HG02798 (cell line): ENCODE measurements around the gene IL20RA.
A peak's percentile ranks its signal among the peaks of the same experiment; 100 is the strongest.
"Not testable (repeated sequence)": the region's sequence is repeated elsewhere in the genome, so short reads cannot be mapped to it uniquely, and the experiment has no call there.

Experiments
- ATAC-seq: cut with Tn5 transposase; IDR thresholded peaks from one replicate; pipeline ENCODE4 v1.9.1; 2021; ENCODE audit warnings: mild to moderate bottlenecking; ENCODE audit not compliant: unreplicated experiment, poor library complexity

Gene IL20RA

DNA sequence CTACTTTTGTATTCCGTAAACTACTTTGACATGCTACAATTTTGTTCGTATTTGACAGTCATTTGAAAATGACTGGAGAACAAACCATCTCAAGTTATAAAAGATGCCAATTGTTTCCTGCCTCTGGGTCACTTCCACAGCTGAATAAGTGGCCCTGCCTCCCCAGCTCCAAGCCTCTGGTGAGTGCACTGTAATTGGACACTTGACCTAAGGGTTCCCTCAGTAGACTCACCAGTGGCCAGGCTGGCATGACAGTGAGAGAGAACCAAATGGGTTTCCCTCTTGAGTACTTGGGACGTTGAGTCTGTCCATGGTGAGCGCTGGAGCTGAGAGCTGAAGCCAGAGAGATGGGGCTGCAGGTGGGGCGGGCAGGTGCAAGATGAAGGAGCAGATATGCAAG is 65.6 kb downstream of the IL20RA start:
- no peak for ATAC-seq

DNA sequence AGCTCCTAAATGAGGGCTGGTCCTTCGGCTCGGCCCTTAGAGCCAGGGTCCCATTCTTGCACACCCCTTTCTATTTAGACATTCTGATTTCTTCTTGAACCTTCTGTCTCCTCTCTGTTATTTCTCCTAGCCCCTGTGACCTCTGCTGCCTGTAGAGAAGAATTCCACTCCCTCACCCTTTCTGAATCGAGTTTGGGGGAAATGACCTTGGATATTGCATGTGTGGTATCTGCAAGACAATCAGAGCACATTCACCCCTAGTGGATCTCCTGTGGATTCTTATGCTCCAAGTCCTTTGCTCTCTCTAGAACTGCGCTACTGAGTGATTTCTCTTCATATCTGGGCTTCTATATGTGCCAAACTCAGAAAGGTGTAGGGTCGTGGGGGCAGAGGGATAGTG is 67.7 kb downstream of the IL20RA start:
- no peak for ATAC-seq

DNA sequence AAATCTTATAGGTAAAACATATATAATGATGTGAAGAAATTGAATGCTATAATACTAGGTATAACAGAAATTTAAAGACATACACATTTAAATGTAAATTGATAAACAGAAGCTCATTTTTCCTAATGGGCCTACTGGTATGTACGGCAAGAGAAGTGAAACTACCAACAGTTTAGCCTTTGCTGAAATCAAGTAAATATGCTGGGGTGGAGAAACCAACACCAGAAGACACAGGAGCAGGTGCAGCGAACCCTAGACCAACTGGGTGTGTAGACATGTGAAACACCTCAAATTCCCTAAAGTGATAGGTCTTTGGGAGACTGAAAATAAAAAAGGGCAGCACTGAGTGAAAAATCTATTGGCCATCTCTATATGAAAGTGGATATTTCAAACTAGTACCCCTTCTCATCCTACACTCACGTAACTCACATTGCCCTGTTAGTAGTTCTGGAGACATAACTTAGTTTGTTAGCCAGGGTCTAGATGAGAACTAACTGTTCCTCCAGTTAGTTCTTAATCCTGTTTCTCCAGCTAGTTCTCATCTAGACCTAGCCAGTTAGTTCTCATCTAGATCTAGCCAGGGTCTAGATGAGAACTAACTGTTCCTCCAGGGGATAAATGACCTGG is 69.6 kb downstream of the IL20RA start:
- ATAC-seq, result peak; percentile 53

DNA sequence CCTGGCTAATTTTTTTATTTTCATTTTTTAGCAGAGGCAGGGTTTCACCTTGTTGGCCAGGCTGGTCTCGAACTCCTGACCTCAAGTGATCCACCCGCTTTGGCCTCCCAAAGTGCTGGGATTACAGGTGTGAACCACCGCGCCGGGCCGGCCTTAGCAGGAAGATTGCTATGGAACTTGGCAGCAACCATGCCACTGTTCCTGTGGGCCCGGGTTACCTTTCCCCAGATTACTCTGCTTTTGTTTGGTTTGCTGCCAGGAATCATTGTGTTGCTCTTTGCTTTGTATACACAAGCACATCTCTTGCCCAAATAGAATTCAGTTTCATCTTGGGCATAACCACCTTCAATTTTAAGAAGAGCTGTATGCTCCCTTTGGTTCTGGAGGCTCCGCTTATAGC is 71.0 kb downstream of the IL20RA start:
- not testable (repeated sequence) for ATAC-seq

DNA sequence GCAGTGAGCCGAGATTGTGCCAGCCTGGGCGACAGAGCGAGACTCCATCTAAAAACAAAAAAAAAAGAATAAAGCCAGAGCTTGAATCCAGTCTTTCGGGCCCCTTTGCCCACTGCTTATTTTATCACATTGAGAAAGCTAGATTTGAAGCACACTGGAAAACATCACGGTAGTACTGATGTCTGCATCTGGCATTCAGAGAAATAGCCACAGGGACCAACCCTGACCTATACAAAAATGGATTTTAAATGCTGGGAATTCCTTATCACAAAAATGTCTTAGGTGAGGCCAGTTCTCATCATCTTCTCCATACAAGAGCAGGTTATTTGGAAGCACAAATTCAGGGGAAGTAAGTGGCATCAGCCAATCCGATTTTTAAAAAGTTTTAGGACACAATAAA is 73.2 kb downstream of the IL20RA start:
- no peak for ATAC-seq

DNA sequence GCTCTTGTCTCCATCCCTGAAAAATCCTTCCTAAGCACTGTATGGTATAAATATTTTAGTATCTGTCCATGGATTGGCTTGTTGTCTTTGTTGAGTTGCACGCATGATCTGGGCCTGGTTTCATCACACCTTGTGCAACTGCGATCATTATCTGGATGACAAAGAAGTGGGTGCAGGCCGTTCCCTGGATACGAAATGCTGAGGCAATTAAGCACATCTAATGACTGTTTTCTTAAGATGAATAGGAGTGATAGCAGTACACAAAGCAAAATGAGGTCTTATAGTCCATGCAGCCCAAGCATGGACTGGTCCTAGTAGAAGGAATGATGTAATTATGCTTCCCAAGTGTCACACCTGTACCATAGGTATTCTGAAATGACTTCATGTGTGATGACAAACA is 74.8 kb downstream of the IL20RA start:
- no peak for ATAC-seq

DNA sequence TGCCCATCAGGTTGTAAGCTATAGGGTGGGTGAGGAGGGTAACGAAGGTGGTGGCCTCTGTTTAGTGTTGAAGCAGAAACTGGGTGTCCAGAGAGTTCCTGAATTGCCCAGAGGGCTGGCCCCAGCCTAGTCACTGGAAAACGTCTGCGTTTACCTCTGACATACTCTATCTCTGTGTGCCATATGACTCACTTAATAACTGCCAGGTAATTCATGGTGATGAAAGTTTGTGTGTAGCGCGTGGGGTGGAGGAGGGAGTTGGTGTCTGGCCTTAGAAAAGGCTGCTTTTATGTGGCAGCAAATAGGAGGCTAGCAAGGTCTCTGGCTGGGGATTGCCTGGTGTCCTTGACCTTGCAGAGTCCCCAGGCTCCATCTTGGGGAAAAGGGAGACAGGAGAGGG is 75.3 kb downstream of the IL20RA start:
- ATAC-seq, result no peak

DNA sequence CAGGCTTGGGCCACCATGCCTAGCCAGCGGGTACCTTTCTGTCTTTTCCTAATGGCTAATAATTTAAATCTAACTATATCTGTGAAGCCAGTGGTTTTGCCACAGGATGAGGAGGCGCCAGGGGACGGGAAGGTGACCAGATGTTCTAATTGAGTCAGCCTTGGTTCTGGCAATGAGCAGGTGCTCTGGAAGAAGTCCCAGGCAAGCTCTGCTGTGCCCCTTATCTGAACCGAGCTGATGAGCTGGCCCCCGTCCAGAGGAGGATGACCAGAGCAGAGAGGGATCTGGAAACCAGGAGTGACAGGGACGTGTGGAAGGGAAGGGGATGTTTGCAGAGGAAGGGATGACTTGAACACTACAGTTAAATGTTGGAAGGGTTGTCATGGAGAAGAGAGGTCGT is 75.9 kb downstream of the IL20RA start:
- ATAC-seq, result no peak

DNA sequence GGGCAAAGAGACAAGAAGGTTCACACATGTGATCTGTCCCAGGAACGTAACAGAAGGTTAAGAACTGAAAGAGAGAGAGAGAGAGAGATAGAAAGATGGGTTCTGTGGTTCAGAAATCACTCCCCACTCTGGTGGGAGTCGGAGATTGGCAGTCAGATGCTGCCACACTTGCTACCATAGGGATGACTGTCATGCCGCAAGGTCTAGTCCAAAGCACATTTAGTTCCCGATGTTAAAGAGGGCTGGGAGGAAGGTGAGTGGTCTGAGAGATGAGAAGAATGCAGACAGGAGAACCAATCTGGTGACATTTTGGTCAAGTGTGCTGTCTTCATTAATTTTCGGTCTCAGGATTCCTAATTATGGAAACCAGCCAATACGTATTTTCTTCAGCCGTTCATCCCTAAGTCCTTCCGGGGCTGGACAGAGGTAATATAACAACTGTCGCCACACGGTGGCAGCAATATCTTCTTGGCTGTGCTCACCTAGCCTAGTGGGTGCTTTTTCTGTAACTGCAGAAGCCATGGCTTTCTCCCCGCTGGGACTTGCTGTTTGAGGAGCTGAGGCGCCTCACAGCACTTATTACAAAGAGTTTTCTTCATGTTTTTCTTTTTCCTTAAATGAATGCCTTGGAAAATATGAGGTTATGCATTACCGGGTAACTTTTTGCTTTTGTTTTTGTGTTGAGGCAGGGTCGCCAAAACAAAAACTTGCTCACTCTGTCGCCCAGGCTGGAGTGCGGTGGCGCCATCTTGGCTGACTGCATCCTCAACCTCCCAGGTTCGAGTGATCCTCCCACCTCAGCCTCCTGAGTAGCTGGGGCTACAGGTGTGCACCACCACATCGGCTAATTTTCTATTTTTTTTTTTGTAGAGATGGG is 76.7 kb downstream of the IL20RA start:
- peak; percentile 91 for ATAC-seq

DNA sequence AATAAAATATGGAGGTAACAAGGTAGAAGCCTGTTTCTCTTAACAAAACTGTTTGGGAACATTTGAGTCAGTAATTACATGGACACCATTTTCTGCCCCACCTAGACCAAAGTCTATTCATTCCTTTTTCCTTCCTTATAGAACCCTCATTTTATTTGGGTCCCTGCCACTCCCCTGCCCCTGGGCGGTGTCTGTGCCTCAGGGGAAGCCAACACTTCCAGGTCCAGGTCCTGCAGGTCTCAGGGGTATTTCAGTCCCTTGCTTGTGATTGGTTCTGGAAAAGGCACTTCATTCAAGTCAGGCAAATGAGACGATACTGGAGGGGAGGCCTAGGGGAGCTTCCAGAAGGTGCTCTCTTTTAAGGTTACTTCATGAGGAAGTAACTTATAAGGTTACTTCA is 80.4 kb downstream of the IL20RA start:
- no peak for ATAC-seq

DNA sequence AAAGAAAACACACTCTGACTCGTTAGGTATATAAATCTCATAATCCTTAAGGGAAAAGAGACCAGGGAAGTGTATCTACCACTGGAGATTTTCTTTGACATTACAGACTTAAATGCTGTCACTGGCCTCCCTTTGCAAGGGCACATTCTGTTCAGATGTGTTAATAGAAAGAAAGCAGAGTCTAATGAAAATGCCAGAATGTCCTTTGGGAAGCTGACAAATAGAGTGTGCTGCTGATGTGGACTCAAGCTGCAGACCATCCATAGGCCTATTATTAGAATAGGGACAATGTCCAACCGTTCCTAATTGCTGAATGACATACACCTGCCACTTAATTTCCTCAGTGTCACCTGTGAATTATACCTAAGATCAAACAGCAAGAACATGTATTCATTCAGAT is 81.5 kb downstream of the IL20RA start:
- no peak for ATAC-seq

DNA sequence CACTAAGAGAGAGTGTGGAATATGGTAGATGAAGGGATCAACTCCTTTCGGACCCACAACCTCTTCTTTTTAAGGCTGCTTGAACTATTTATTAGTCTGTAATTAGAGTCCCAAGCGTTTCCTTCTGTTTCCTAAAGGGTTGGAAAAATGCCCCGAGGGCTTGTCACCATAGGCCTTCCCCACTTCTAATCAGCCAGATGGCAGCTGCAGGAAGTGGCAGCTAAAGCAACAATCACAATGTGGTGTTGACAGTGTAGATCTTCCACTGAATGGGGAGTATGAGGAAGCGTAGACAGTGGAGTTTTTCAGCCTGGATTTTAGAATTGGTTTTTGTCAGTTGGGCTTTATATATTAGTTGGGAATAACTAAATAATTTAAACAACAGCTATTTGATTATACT is 82.1 kb downstream of the IL20RA start:
- ATAC-seq, result no peak

DNA sequence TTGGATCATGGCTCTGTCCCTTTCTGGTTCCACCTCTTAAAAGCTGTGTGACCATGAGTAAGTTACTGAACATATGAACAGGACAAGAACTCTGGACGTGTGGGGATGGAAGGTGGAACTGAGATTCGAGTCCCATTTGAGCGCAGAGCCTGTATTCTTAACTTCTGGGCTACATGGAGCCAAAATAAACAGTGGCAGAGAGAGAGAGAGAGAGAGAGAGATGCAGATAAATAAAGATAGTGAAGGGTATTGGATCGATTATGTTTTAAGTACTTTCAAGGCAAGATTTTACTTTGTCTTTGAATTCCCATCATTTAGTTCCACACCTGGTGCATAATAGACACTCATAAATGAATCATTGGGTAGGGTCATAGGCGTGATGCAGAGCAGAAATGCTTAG is 82.9 kb downstream of the IL20RA start:
- no peak for ATAC-seq

DNA sequence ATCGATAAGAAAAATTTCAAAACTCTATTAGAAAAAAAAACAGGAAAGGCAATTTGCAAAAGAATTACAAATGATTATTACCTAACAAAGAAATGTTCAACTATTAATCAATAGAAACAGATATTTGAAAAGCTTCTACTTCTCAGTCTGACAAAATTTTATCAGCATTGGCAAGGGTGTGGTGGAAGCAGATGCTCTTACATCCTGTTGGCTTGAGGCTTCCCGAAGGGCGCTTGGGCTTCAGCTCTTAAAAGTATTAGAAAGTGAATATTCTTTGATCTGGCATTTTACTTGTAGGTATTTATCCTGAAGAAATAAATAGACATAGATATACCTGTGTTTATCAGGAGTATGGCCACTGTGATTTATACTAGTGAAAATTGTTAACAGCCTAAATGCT is 84.0 kb downstream of the IL20RA start:
- ATAC-seq, result no peak

DNA sequence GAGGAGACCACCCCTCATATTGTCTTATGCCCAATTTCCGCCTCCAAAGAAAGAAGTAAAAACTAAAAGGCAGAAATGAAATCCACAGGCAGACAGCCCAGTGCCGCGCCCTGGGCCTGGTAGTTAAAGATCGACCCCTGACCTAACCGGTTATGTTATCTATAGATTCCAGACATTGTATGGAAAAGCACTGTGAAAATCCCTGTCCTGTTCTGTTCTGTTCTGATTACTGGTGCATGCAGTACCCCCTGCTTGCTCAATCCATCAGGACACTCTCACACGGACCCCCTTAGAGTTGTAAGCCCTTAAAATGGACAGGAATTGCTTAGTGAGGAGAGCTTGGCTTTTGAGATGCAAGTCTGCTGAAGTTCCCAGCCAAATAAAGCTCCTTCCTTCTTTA is 84.8 kb downstream of the IL20RA start:
- ATAC-seq, result not testable (repeated sequence)

DNA sequence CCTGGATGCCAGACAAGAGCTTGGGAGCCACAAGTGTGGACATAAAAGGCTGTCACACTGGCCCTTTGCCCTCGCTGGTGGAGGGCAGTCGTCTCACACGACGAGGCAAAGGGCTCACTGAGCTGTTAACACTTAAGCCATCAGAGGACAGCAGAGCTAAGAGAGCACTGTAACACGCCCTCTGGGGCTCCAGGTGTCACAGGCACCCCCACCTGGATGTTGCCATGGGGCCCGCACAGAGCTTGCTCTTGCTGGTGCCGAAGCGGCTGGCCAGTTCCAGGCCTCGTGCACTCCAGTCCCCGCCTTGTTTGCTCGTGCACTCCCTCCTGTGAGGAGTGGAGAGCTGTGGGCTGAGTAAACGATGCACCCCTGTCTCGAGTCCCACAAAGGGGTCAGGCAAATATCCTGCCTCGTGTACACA is 85.3 kb downstream of the IL20RA start:
- ATAC-seq, result no peak

DNA sequence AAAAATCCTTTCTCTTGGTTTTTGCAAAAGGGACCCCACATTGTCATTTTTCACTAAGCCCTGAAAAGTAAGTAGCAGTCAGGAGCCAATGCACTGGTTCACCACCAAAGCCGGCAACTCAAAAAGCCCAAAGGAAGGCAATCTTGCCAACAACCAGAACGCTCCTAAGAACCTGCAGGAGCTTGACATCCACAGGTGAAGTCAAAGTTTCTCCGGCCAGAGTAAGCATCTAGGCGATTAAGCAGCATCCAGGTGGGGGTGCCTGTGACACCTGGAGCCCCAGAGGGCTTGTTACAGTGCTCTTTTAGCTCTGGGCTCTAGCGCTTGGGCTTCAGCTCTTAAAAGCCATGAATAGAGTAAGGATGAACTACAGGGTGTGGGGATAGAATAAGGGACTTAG is 86.6 kb downstream of the IL20RA start:
- no peak for ATAC-seq

DNA sequence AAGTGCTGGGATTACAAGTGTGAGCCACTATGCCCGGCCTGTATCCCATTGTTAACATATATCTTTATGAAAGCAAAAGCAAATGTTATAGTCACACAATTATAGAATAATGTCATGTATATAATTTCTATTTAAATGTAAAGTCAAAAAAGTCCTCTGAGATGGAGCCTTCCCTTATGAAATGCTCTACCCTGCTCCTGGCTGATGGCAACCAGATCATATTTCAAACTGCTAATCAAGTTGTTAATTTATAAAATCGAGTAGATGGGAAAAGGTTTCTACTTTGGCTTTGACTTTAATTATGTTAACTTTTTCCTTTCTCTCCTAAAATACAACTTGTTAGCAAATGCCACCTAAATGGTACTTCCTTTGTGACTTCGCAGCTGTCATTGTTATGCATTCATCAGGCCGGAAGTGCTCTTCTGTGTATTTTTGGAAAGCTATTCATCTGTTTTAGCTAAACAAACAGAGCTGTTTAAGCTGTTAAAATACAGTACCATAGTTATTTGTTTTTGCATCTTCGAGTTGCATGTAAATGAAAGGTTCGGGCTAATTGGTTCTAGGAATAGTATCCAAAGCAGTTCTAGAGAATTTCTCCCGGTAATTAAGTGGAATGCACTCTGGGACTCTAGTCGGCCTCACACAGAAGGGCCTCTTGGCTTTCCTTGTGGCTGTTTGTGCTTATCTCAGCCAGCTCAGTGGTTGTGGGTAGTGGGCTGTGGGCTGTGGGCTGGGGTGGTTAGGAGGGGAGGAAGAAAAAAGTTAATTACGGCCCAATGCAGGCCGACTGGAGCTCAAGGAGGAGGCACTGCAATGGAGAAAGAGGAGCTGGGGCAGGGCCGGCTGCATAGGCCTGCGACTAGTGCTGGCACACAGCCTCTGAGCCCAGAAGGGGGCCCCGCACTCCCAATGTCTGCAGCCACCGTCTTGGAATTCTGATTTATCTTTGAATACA is 87.9 kb downstream of the IL20RA start:
- ATAC-seq, result no peak

DNA sequence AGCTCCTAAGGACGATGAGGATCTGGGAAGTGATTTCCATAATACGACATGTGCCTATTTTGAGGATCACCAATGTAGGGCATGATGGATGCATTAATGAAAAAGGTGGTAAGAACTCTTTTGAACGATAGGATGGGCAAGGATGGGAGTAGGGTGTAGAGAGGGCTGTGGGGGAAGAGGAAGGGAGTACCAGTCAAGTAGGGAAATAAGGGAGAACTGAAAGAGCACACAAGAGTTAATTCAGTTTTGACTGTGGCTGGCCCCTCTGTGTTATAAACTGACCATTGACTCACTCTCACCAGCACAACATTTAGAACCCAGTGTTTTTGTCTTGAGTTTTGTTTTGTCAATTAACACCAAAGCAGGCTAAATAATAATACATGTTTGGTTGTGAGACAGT is 89.6 kb downstream of the IL20RA start:
- no peak for ATAC-seq

DNA sequence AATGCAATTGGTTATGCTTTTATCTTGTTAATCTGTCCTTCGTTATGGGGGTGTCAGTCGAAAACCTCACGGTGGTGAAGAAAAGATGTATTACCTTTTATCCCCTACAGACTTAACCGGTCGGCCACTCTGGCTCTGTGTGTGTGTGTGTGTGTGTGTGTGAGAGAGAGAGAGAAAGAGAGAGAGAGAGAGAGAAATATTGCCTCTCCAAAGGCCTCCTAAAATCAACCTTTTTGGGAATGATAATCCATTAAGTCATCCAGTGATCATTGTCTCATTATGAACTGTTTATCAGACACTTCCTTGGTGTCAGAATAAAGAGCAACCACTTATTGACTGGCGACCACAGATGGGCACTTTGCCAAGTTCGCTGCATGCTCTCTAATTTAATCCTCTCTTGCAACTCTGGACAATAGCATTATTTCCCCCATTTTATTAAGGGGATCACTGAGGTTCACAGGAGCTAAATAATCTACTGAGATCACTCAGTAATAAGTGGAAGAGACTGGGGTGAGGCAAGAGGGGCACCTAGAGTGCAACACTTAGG is 92.0 kb downstream of the IL20RA start:
- ATAC-seq, result no peak
